Neural cell (in vitro differentiated cells): ENCODE measurements around the gene TARS2. TPM values are rescaled to one million over a fixed set of nuclear protein-coding genes. Genes with fewer than 3 reads are reported as not detected.

ENCODE experiments used
- H2AFZ ChIP-seq: fragments of 200-600, 300-800 bp; sonication (generic), shearing (Covaris generic); 2 replicates; pipeline ENCODE4 v1.6.0; 2014; ENCODE audit warnings: low read depth, mild to moderate bottlenecking, antibody characterized with exemption, low read length, moderate library complexity
- H3F3A ChIP-seq: fragments of 200-600 bp; shearing (Covaris generic); 2 replicates; pipeline ENCODE4 v1.6.1; 2016; ENCODE audit warnings: mild to moderate bottlenecking, moderate library complexity, mixed read lengths, antibody characterized with exemption, low read length; ENCODE audit not compliant: insufficient read depth, poor library complexity, severe bottlenecking
- H3K27ac ChIP-seq: fragments of 200-600, 300-800 bp; sonication (generic), shearing (Covaris generic); 2 replicates; pipeline ENCODE4 v1.5.1; 2014; ENCODE audit warnings: mild to moderate bottlenecking, low read length, moderate library complexity
- H3K27me3 ChIP-seq: fragments of 300-800, 200-600 bp; sonication (generic), shearing (Covaris generic); 2 replicates; pipeline ENCODE4 v1.6.0; 2014; ENCODE audit warnings: mild to moderate bottlenecking, low read depth, low read length, moderate library complexity; ENCODE audit not compliant: insufficient read depth
- H3K36me3 ChIP-seq: fragments of 300-800, 200-600 bp; sonication (generic), shearing (Covaris generic); 2 replicates; pipeline ENCODE4 v1.5.1; 2014; ENCODE audit warnings: mild to moderate bottlenecking, antibody characterized with exemption, low read length, moderate library complexity; ENCODE audit not compliant: insufficient read depth
- H3K4me2 ChIP-seq: fragments of 300-800, 200-600 bp; sonication (generic), shearing (Covaris generic); 2 replicates; pipeline ENCODE4 v1.6.0; 2014; ENCODE audit warnings: mild to moderate bottlenecking, low read length
- H3K4me3 ChIP-seq: fragments of 300-800, 200-600 bp; sonication (generic), shearing (Covaris generic); 2 replicates; pipeline ENCODE4 v1.5.1; 2014; ENCODE audit warnings: mild to moderate bottlenecking, low read length, moderate library complexity
- H3K79me2 ChIP-seq: fragments of 200-600 bp; shearing (Covaris generic); replicated peaks from 2 replicates; pipeline ENCODE4 v1.6.0; 2014; ENCODE audit warnings: mild to moderate bottlenecking, low read length, moderate library complexity; ENCODE audit not compliant: insufficient read depth
- H3K9ac ChIP-seq: fragments of 300-800, 200-600 bp; sonication (generic), shearing (Covaris generic); 2 replicates; pipeline ENCODE4 v1.6.1; 2016; ENCODE audit warnings: mild to moderate bottlenecking, low read length, mixed read lengths
- H3K9me2 ChIP-seq: fragments of 200-600 bp; shearing (Covaris generic); 2 replicates; pipeline ENCODE4 v1.6.1; 2016; ENCODE audit warnings: mild to moderate bottlenecking, low read length, mixed read lengths; ENCODE audit not compliant: insufficient read depth
- H3K9me3 ChIP-seq: fragments of 200-600, 300-800 bp; sonication (generic), shearing (Covaris generic); 2 replicates; pipeline ENCODE4 v1.6.1; 2016; ENCODE audit warnings: mild to moderate bottlenecking, mixed run types, low read length, moderate library complexity, mixed read lengths
- H4K20me1 ChIP-seq: fragments of 200-600 bp; shearing (Covaris generic); 2 replicates; pipeline ENCODE4 v1.6.1; 2016; ENCODE audit warnings: mild to moderate bottlenecking, mixed run types; ENCODE audit not compliant: insufficient read depth
- EP300 ChIP-seq: fragments of 450-650 bp; conservative IDR thresholded peaks from 2 replicates; pipeline ENCODE4 v1.6.1; 2014; ENCODE audit warnings: antibody characterized with exemption, mild to moderate bottlenecking, moderate library complexity; ENCODE audit not compliant: poor library complexity, severe bottlenecking
- EZH2 ChIP-seq: fragments of 200-600, 300-800 bp; shearing (Covaris generic), sonication (generic); IDR thresholded peaks from 2 replicates; pipeline ENCODE4 v1.6.1; 2014; ENCODE audit warnings: antibody characterized with exemption, low read length, borderline replicate concordance, mild to moderate bottlenecking; ENCODE audit not compliant: insufficient read depth, poor library complexity, severe bottlenecking
- MXI1 ChIP-seq: fragments of 450-650 bp; conservative IDR thresholded peaks from 2 replicates; pipeline ENCODE4 v1.6.1; 2014; ENCODE audit warnings: antibody characterized with exemption, mild to moderate bottlenecking; ENCODE audit not compliant: poor library complexity, severe bottlenecking
- POLR2AphosphoS5 ChIP-seq: IDR thresholded peaks from 2 replicates; pipeline ENCODE4 v1.6.1; 2012
- RAD21 ChIP-seq: fragments of 450-650 bp; conservative IDR thresholded peaks from 2 replicates; pipeline ENCODE4 v1.6.1; 2014; ENCODE audit warnings: antibody characterized with exemption, mild to moderate bottlenecking, moderate library complexity
- REST ChIP-seq: IDR thresholded peaks from 2 replicates; pipeline ENCODE4 v1.6.1; 2012; ENCODE audit warnings: borderline replicate concordance
- SMC3 ChIP-seq: fragments of 450-650 bp; conservative IDR thresholded peaks from 2 replicates; pipeline ENCODE4 v1.6.1; 2014; ENCODE audit warnings: antibody characterized with exemption, mild to moderate bottlenecking, moderate library complexity; ENCODE audit not compliant: poor library complexity
- TAF1 ChIP-seq: IDR thresholded peaks from 2 replicates; pipeline ENCODE4 v1.6.1; 2012; ENCODE audit warnings: low read depth
- polyA plus RNA-seq: library from polyadenylated mRNA; depleted of rRNA; stranded (reverse); fragments of >200 nt; gene quantifications from 2 replicates; pipeline ENCODE4 v1.2.3, GENCODE V29; 2014
- TF ChIP-seq, protein P1 (sequence below): fragments of 450-650 bp; IDR thresholded peaks from 2 replicates; pipeline ENCODE4 v1.5.1; 2014; ENCODE audit warnings: antibody characterized with exemption, mild to moderate bottlenecking, moderate library complexity; ENCODE audit not compliant: poor library complexity, severe bottlenecking

The TARS2 gene
- polyA plus RNA-seq, 1 donor from 2014 or later: 19.4 TPM

GRCh38 chr1:150543500-150544143, 56.4 kb downstream of the TARS2 start:
- TF ChIP-seq, protein P1, sequence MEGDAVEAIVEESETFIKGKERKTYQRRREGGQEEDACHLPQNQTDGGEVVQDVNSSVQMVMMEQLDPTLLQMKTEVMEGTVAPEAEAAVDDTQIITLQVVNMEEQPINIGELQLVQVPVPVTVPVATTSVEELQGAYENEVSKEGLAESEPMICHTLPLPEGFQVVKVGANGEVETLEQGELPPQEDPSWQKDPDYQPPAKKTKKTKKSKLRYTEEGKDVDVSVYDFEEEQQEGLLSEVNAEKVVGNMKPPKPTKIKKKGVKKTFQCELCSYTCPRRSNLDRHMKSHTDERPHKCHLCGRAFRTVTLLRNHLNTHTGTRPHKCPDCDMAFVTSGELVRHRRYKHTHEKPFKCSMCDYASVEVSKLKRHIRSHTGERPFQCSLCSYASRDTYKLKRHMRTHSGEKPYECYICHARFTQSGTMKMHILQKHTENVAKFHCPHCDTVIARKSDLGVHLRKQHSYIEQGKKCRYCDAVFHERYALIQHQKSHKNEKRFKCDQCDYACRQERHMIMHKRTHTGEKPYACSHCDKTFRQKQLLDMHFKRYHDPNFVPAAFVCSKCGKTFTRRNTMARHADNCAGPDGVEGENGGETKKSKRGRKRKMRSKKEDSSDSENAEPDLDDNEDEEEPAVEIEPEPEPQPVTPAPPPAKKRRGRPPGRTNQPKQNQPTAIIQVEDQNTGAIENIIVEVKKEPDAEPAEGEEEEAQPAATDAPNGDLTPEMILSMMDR: no peak
- TF ChIP-seq RAD21: no peak
- TF ChIP-seq SMC3: no peak
- TF ChIP-seq TAF1: no peak
- TF ChIP-seq EP300: no peak
- no peak for TF ChIP-seq EZH2
- TF ChIP-seq MXI1: no peak
- TF ChIP-seq REST: no peak
- TF ChIP-seq POLR2AphosphoS5: no peak
- no peaks in the 10 kb centered on the region for H3K79me2 ChIP-seq
- no peak overlapping the region for H2AFZ ChIP-seq
- H3K4me3 ChIP-seq: no peak overlapping the region
- H3K9me2 ChIP-seq: no peaks in the 10 kb centered on the region
- no peak overlapping the region for H3K27ac ChIP-seq
- H3K9ac ChIP-seq: no peak overlapping the region
- peaks cover 4% of the 10 kb centered on the region for H3K27me3 ChIP-seq
- no peaks in the 10 kb centered on the region for H4K20me1 ChIP-seq
- no peak overlapping the region for H3K4me2 ChIP-seq
- no peaks in the 10 kb centered on the region for H3F3A ChIP-seq
- H3K9me3 ChIP-seq: no peaks in the 10 kb centered on the region
- H3K36me3 ChIP-seq: no peaks in the 10 kb centered on the region

DNA sequence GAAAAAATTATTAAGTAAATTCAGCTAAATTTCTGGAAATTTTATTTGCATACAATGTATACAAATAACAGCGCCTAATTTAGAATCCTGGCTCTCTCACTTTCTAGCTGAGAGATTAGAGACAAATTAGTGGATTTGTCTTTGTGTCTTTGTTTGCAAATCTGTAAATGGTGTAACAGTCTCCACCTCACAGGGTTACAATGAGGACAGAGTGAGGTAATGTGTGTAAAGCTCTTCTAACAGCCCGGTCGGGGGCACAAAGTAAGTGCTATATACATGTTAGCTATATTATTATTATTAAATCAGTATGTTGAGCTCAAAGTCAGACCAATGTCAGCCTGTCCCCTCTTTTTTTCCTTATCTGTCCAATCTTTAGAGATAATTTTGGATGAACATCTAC, 57.0 kb downstream of the TARS2 start:
- Histone ChIP-seq H3K36me3 (no peaks in the 10 kb centered on the region), H3K9ac (no peak overlapping the region), H3K27me3 (peaks cover 8% of the 10 kb centered on the region), H3K27ac (no peak overlapping the region), H3F3A (no peaks in the 10 kb centered on the region), H3K9me3 (no peaks in the 10 kb centered on the region), H3K4me2 (no peak overlapping the region), H2AFZ (no peak overlapping the region), H3K9me2 (no peaks in the 10 kb centered on the region), H3K79me2 (no peaks in the 10 kb centered on the region), H3K4me3 (no peak overlapping the region), H4K20me1 (no peaks in the 10 kb centered on the region)
- TF ChIP-seq MXI1 (no peak), SMC3 (no peak), EP300 (no peak), EZH2 (no peak)
